ENCODE data around the gene PTTG1IP.

PTTG1IP gene

GRCh38 chr21:44912158-44912473, 38.6 kb upstream of the PTTG1IP start:
- DNase-seq (ENCODE audit: low read depth, low spot score): no peak
- in situ Hi-C loops (cut with HindIII; ENCODE audit: low sequenced_read_pairs): no loop called here
- TF ChIP-seq, protein P1, sequence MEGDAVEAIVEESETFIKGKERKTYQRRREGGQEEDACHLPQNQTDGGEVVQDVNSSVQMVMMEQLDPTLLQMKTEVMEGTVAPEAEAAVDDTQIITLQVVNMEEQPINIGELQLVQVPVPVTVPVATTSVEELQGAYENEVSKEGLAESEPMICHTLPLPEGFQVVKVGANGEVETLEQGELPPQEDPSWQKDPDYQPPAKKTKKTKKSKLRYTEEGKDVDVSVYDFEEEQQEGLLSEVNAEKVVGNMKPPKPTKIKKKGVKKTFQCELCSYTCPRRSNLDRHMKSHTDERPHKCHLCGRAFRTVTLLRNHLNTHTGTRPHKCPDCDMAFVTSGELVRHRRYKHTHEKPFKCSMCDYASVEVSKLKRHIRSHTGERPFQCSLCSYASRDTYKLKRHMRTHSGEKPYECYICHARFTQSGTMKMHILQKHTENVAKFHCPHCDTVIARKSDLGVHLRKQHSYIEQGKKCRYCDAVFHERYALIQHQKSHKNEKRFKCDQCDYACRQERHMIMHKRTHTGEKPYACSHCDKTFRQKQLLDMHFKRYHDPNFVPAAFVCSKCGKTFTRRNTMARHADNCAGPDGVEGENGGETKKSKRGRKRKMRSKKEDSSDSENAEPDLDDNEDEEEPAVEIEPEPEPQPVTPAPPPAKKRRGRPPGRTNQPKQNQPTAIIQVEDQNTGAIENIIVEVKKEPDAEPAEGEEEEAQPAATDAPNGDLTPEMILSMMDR (IDR thresholded peaks at IDR 0.05; ENCODE audit: low read depth, low read length): no peak
- H3K4me3 ChIP-seq (ENCODE audit: low read depth, low read length): no peak overlapping the region

GRCh38 chr21:44911384-44912157, 38.1 kb upstream of the PTTG1IP start:
- no peak for DNase-seq (ENCODE audit: low read depth, low spot score)
- no peak overlapping the region for H3K4me3 ChIP-seq (ENCODE audit: low read depth, low read length)
- TF ChIP-seq, protein P1 (IDR thresholded peaks at IDR 0.05; ENCODE audit: low read depth, low read length): peak; percentile 23
- in situ Hi-C loops (cut with HindIII; ENCODE audit: low sequenced_read_pairs): no loop called here

DNA sequence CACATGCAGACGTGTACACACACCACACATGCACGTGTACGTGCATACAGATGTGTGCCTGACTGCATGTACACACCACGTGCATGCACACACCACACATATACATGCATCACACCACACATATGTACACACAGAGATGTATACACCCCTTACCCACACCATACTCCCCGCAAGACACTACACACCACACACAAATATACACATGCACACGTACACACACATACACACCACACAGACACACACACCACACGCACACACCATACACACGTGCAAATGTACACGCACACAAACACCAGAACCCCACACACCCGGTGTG, 37.5 kb upstream of the PTTG1IP start:
- DNase-seq (ENCODE audit: low read depth, low spot score): no peak
- TF ChIP-seq, protein P1 (IDR thresholded peaks at IDR 0.05; ENCODE audit: low read depth, low read length): no peak
- H3K4me3 ChIP-seq (ENCODE audit: low read depth, low read length): no peak overlapping the region
- in situ Hi-C loops (cut with HindIII; ENCODE audit: low sequenced_read_pairs): no loop called here

GRCh38 chr21:44910229-44911067, 37.0 kb upstream of the PTTG1IP start:
- in situ Hi-C loops (cut with HindIII; ENCODE audit: low sequenced_read_pairs): no loop called here
- no peak for DNase-seq (ENCODE audit: low read depth, low spot score)
- TF ChIP-seq, protein P1 (IDR thresholded peaks at IDR 0.05; ENCODE audit: low read depth, low read length): no peak
- no peak overlapping the region for H3K4me3 ChIP-seq (ENCODE audit: low read depth, low read length)

DNA sequence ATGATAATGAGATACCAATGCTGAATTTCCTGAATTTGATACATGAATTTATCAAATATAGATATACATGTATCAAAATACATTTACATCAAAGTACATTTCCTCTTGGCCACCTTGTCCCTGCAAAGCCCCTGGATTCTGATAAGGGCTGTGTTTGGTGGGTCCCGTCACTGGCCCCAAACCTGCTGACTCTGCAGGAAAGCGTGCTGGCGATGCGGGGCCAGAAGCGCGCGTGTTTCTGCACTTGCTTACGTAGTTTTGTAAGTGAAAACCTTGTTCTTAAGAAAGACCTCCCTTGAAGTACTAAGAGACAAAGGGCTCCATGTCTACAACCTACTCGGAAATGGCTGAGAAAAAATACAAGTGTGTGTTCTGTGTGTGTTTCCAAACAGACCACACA, 36.2 kb upstream of the PTTG1IP start:
- in situ Hi-C loops (cut with HindIII; ENCODE audit: low sequenced_read_pairs): no loop called here
- H3K4me3 ChIP-seq (ENCODE audit: low read depth, low read length): no peak overlapping the region
- no peak for DNase-seq (ENCODE audit: low read depth, low spot score)
- TF ChIP-seq, protein P1 (IDR thresholded peaks at IDR 0.05; ENCODE audit: low read depth, low read length): no peak

GRCh38 chr21:44908908-44909307, 35.4 kb upstream of the PTTG1IP start:
- TF ChIP-seq, protein P1 (IDR thresholded peaks at IDR 0.05; ENCODE audit: low read depth, low read length): no peak
- H3K4me3 ChIP-seq (ENCODE audit: low read depth, low read length): no peak overlapping the region
- in situ Hi-C loops (cut with HindIII; ENCODE audit: low sequenced_read_pairs): no loop called here
- DNase-seq (ENCODE audit: low read depth, low spot score): no peak

Data from astrocyte of the spinal cord (primary cell).